Mesothelial cell of epicardium (in vitro differentiated cells): ENCODE results near the gene RNF212B. TPM values are rescaled to one million over a fixed set of nuclear protein-coding genes. Genes with fewer than 3 reads are reported as not detected.
"Not testable (repeated sequence)": the region's sequence is repeated elsewhere in the genome, so short reads cannot be mapped to it uniquely, and the experiment has no call there.

Source experiments
- DNase-seq, 2 experiments: peaks; one replicate each; pipeline ENCODE4 v3.0.0; 2021; ENCODE audit warnings: low spot score in 2 of 2; ENCODE audit not compliant: unreplicated experiment in 2 of 2
- H3K27ac Mint-ChIP-seq: 2 replicates; pipeline ENCODE4 v1.8.0; 2021; ENCODE audit warnings: mixed read lengths
- H3K27me3 Mint-ChIP-seq: 2 replicates; pipeline ENCODE4 v1.8.0; 2021; ENCODE audit warnings: low read depth, mixed read lengths
- H3K36me3 Mint-ChIP-seq: 2 replicates; pipeline ENCODE4 v1.8.0; 2021; ENCODE audit warnings: mixed read lengths
- H3K4me1 Mint-ChIP-seq: 2 replicates; pipeline ENCODE4 v1.8.0; 2021; ENCODE audit warnings: mixed read lengths
- H3K4me3 Mint-ChIP-seq: 2 replicates; pipeline ENCODE4 v1.8.0; 2021; ENCODE audit warnings: mild to moderate bottlenecking, moderate library complexity, mixed read lengths
- H3K9me3 Mint-ChIP-seq: 2 replicates; pipeline ENCODE4 v1.8.0; 2021; ENCODE audit warnings: mixed read lengths
- total RNA-seq: library from RNA; stranded (reverse); gene quantifications from 3 replicates; pipeline ENCODE4 v1.2.1, GENCODE V29; 2021
- TF ChIP-seq, protein P1 (sequence below): fragments of 200-600 bp; sonication (generic); IDR thresholded peaks from one replicate; pipeline ENCODE4 v1.5.0; 2021; ENCODE audit warnings: antibody characterized with exemption; ENCODE audit not compliant: unreplicated experiment

RNF212B gene
- total RNA-seq, 1 donor from 2014 or later = not detected

DNA sequence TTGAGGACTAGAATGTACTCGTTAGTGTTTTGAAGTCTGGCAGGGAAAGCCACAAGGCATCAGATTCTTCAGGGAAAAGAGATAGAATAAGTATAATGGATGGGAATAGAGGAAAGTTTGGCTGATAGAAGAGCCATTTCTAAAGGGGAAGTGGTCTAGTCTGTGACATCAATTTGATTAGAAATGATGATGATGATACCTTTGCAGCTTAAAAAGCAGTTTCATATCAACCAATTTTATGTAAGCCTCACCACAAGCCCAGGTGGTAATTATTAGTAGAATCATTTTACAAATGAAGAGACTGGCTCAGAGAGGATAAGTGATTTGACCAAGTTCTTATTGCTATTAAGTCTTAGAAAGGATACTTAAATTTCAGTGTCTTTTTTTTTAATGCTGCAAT, 2.9 kb downstream of the RNF212B start:
- Mint-ChIP-seq H3K4me3 (no peak overlapping the region), H3K36me3 (no peaks in the 10 kb centered on the region), H3K4me1 (peaks cover 17% of the 10 kb centered on the region), H3K27me3 (no peaks in the 10 kb centered on the region), H3K9me3 (no peaks in the 10 kb centered on the region), H3K27ac (no peak overlapping the region)
- DNase-seq = no peak
- TF ChIP-seq, protein P1, sequence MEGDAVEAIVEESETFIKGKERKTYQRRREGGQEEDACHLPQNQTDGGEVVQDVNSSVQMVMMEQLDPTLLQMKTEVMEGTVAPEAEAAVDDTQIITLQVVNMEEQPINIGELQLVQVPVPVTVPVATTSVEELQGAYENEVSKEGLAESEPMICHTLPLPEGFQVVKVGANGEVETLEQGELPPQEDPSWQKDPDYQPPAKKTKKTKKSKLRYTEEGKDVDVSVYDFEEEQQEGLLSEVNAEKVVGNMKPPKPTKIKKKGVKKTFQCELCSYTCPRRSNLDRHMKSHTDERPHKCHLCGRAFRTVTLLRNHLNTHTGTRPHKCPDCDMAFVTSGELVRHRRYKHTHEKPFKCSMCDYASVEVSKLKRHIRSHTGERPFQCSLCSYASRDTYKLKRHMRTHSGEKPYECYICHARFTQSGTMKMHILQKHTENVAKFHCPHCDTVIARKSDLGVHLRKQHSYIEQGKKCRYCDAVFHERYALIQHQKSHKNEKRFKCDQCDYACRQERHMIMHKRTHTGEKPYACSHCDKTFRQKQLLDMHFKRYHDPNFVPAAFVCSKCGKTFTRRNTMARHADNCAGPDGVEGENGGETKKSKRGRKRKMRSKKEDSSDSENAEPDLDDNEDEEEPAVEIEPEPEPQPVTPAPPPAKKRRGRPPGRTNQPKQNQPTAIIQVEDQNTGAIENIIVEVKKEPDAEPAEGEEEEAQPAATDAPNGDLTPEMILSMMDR = no peak

DNA sequence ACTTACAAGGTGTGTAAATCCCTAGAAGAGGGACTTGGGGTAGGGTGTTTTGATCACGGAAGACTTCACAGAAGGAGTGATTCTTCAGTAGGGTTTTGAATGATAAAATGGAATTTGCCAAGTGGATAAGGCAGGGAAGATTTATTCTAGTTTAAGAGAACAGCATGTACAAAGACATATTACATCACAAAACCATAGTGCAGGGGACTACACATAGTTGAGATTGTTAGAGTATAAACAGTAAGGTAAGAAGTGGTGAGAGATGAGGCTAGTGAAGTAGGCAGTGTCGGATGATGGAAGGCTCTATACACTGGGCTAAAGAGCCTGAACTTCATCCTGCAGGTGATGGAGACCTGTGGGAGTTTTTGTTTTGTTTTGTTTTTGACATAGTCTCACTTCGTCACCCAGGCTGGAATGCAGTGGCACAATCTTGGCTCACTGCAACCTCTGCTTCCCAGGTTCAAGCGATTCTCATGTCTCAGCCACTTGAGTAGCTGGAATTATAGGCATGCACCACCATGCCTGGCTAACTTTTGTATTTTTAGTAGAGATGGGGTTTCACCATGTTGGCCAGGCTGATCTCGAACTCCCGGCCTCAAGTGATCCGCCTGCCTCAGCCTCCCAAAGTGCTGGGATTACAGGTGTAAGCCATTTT, 3.5 kb downstream of the RNF212B start:
- peaks cover 17% of the 10 kb centered on the region for H3K4me1 Mint-ChIP-seq
- not testable (repeated sequence) for DNase-seq, H3K27ac Mint-ChIP-seq, H3K4me3 Mint-ChIP-seq, H3K9me3 Mint-ChIP-seq, H3K36me3 Mint-ChIP-seq, H3K27me3 Mint-ChIP-seq

DNA sequence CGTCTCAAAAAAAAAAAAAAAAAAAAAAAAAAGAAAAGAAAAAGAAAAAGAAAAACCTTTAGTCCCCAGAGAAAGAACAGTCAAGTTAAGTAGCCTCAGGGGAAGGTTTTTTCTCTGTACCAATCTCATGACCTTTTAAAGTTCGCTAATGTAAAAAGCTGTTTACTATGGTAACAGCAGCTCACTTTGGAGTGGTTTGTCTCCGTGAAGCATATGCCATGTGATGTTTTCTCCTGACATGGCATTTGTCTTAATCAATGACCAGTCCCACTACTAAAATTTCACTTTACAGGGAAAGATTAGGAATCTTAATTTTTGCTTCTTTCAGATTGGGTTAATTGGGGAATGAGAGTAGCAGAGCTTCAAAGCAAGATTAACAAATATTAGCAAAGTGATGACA, 4.3 kb downstream of the RNF212B start:
- no peak for DNase-seq
- TF ChIP-seq, protein P1 = no peak
- Mint-ChIP-seq H3K9me3 (no peaks in the 10 kb centered on the region), H3K27ac (no peak overlapping the region), H3K36me3 (no peaks in the 10 kb centered on the region), H3K4me1 (peaks cover 17% of the 10 kb centered on the region), H3K27me3 (no peaks in the 10 kb centered on the region), H3K4me3 (no peak overlapping the region)

DNA sequence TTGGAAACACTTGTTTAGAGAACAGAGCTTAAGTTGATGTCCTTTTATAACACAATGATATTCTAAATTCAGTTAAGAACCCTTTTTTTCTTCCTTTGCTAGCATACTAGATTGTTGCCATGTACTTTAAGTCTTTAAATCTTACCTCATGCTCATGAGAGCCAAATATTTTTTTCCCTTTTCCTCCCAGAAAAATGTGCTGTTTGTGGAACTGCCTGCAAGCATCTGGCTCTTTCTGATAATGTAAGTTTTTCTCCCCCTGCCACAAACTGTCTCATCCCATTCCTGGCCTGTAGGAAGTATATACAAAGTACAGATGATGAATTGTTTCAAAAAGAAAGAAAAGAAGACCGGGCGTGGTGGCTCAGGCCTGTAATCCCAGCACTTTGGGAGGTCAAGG, 5.3 kb downstream of the RNF212B start:
- DNase-seq = no peak
- H3K9me3 Mint-ChIP-seq = no peaks in the 10 kb centered on the region
- H3K4me1 Mint-ChIP-seq = peaks cover 10% of the 10 kb centered on the region
- H3K36me3 Mint-ChIP-seq = no peaks in the 10 kb centered on the region
- TF ChIP-seq, protein P1 = no peak
- H3K27me3 Mint-ChIP-seq = no peaks in the 10 kb centered on the region
- no peak overlapping the region for H3K27ac Mint-ChIP-seq
- no peak overlapping the region for H3K4me3 Mint-ChIP-seq

DNA sequence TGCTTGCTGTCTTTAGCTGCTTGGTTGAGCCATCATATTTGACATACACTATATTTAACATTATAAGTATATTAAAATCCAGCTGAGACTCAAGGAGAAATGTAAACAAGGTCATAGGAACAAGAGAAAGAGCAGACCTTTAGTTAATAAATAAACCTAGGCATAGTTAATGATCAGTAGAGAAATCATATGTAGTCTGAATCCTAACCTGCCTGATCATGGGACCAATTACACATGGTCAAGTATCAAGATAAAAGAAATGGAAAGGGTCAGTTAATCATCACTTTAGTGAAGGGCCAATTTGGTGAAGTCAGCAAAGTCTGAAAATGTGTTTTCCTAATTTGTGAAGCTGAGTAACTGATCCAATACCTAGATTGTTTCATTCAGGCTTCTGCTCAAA, 7.5 kb downstream of the RNF212B start:
- Mint-ChIP-seq H3K4me3 (no peak overlapping the region), H3K27ac (no peak overlapping the region), H3K36me3 (no peaks in the 10 kb centered on the region), H3K27me3 (no peaks in the 10 kb centered on the region), H3K9me3 (no peaks in the 10 kb centered on the region), H3K4me1 (peaks cover 11% of the 10 kb centered on the region)
- TF ChIP-seq, protein P1 = no peak
- no peak for DNase-seq

DNA sequence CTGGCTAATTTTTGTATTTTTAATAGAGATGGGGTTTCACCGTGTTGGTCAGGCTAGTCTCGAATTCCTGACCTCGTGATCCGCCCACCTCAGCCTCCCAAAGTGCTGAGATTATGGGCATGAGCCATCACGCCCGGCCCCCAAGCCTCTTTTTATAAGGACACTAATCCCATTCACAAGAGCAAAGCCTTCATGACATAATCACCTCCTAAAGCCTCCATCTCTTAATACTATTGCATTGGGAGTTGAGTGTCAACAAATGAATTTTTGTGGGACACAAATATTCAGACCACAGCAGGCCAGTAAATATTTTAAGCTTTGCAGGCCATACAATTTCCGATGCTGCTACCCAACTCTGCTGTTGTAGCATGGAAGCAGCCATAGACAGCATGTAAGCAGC, 10.9 kb downstream of the RNF212B start:
- TF ChIP-seq, protein P1 = no peak
- H3K4me1 Mint-ChIP-seq = peaks cover 3% of the 10 kb centered on the region
- H3K9me3 Mint-ChIP-seq = no peaks in the 10 kb centered on the region
- no peak overlapping the region for H3K4me3 Mint-ChIP-seq
- H3K36me3 Mint-ChIP-seq = no peaks in the 10 kb centered on the region
- peaks cover 5% of the 10 kb centered on the region for H3K27me3 Mint-ChIP-seq
- no peak for DNase-seq
- no peak overlapping the region for H3K27ac Mint-ChIP-seq
